ENCODE data around the gene LGALS3BP.

Gene LGALS3BP

GRCh38 chr17:79012563-79013134, 32.9 kb upstream of the LGALS3BP start:
- DNase-seq (ENCODE audit: low read depth) = no peak

- DNase-seq (ENCODE audit: low read depth) = peak; percentile 65
Measured at GRCh38 chr17:79011451-79012147, 31.9 kb upstream of the LGALS3BP start.

- DNase-seq (ENCODE audit: low read depth) = no peak
Measured at GRCh38 chr17:79010304-79010646, 30.6 kb upstream of the LGALS3BP start.

- DNase-seq (ENCODE audit: low read depth) = peak; percentile 53
Measured at GRCh38 chr17:79009397-79010303, 29.9 kb upstream of the LGALS3BP start, which contains the start of gene CANT1. CANT1 (minus strand) TSS chr17:79009764; CDS start chr17:78997622, 12,142 bp downstream.

GRCh38 chr17:79008666-79009387, 29.1 kb upstream of the LGALS3BP start:
- no peak for DNase-seq (ENCODE audit: low read depth)

- DNase-seq (ENCODE audit: low read depth) = no peak
Measured at GRCh38 chr17:79007504-79008381, 28.0 kb upstream of the LGALS3BP start.

GRCh38 chr17:79006794-79007503, 27.2 kb upstream of the LGALS3BP start:
- DNase-seq (ENCODE audit: low read depth) = no peak

- DNase-seq (ENCODE audit: low read depth) = no peak
Measured at GRCh38 chr17:79006046-79006445, 26.3 kb upstream of the LGALS3BP start.

GRCh38 chr17:79005063-79005861, 25.5 kb upstream of the LGALS3BP start:
- DNase-seq (ENCODE audit: low read depth) = no peak

GRCh38 chr17:79003661-79004411, 24.1 kb upstream of the LGALS3BP start:
- no peak for DNase-seq (ENCODE audit: low read depth)

- DNase-seq (ENCODE audit: low read depth) = no peak
Measured at GRCh38 chr17:79002796-79003593, 23.3 kb upstream of the LGALS3BP start.

- no peak for DNase-seq (ENCODE audit: low read depth)
Measured at GRCh38 chr17:79002291-79002690, 22.6 kb upstream of the LGALS3BP start.

- DNase-seq (ENCODE audit: low read depth) = no peak
Measured at GRCh38 chr17:79001190-79002020, 21.7 kb upstream of the LGALS3BP start.

- DNase-seq (ENCODE audit: low read depth) = no peak
Measured at GRCh38 chr17:79000396-79001189, 20.9 kb upstream of the LGALS3BP start.

- no peak for DNase-seq (ENCODE audit: low read depth)
Measured at GRCh38 chr17:78999947-79000395, 20.2 kb upstream of the LGALS3BP start.

GRCh38 chr17:78999056-78999768, 19.5 kb upstream of the LGALS3BP start:
- no peak for DNase-seq (ENCODE audit: low read depth)
